ENCODE measurements around the gene CDC42BPB. TPM values are rescaled to one million over a fixed set of nuclear protein-coding genes. Genes with fewer than 3 reads are reported as not detected.

Gene CDC42BPB
- total RNA-seq, 4 donors from 2014 or later, result 105 to 178 (median 107) TPM

GRCh38 chr14:102943454-102943853 is 113.9 kb downstream of the CDC42BPB start:
- WGBS, result 91% methylated on average over 16 of the region's 16 CpGs
- peaks cover 12% of the 10 kb centered on the region for H3K4me1 ChIP-seq
- TF ChIP-seq POLR2AphosphoS5 (IDR thresholded peaks at IDR 0.05) (no peak), CTCF (IDR thresholded peaks at IDR 0.05) (no peak), EP300 (IDR thresholded peaks at IDR 0.05) (no peak), POLR2A (IDR thresholded peaks at IDR 0.05) (no peak)
- H3K27ac ChIP-seq, result no peak overlapping the region
- H3K27me3 ChIP-seq, result no peaks in the 10 kb centered on the region
- DNase-seq (ENCODE audit: low spot score in 2 of 2), result no peak
- H3K36me3 ChIP-seq, result peaks cover 84% of the 10 kb centered on the region
- H3K9me3 ChIP-seq, result no peaks in the 10 kb centered on the region
- H3K4me3 ChIP-seq, result no peak overlapping the region

- Histone ChIP-seq H3K4me1 (peaks cover 12% of the 10 kb centered on the region), H3K36me3 (peaks cover 90% of the 10 kb centered on the region), H3K9me3 (no peaks in the 10 kb centered on the region), H3K27me3 (no peaks in the 10 kb centered on the region), H3K27ac (no peak overlapping the region), H3K4me3 (no peak overlapping the region)
- WGBS, result 97% methylated on average over 4 of the region's 13 CpGs
- DNase-seq (ENCODE audit: low spot score in 2 of 2), result no peak
- no peak for TF ChIP-seq POLR2AphosphoS5 (IDR thresholded peaks at IDR 0.05)
- TF ChIP-seq EP300 (IDR thresholded peaks at IDR 0.05), result no peak
- no peak for TF ChIP-seq POLR2A (IDR thresholded peaks at IDR 0.05)
- no peak for TF ChIP-seq CTCF (IDR thresholded peaks at IDR 0.05)
These were observed 115.3 kb downstream of the CDC42BPB start for GRCh38 chr14:102942069-102942468.

GRCh38 chr14:102941419-102942011 is 115.8 kb downstream of the CDC42BPB start:
- DNase-seq (ENCODE audit: low spot score in 2 of 2), result no peak
- Histone ChIP-seq H3K27ac (no peak overlapping the region), H3K36me3 (peaks cover 88% of the 10 kb centered on the region), H3K9me3 (no peaks in the 10 kb centered on the region), H3K4me1 (peaks cover 12% of the 10 kb centered on the region), H3K27me3 (no peaks in the 10 kb centered on the region), H3K4me3 (no peak overlapping the region)
- TF ChIP-seq POLR2A (IDR thresholded peaks at IDR 0.05) (no peak), POLR2AphosphoS5 (IDR thresholded peaks at IDR 0.05) (no peak), EP300 (IDR thresholded peaks at IDR 0.05) (no peak), CTCF (IDR thresholded peaks at IDR 0.05) (no peak)
- 87% methylated on average over 10 of the region's 10 CpGs for WGBS

GRCh38 chr14:102940729-102941362 is 116.5 kb downstream of the CDC42BPB start:
- Histone ChIP-seq H3K27me3 (no peaks in the 10 kb centered on the region), H3K27ac (no peak overlapping the region), H3K9me3 (no peaks in the 10 kb centered on the region), H3K4me3 (no peak overlapping the region), H3K36me3 (peaks cover 82% of the 10 kb centered on the region), H3K4me1 (peaks cover 12% of the 10 kb centered on the region)
- DNase-seq (ENCODE audit: low spot score in 2 of 2), result no peak
- TF ChIP-seq EP300 (IDR thresholded peaks at IDR 0.05) (no peak), POLR2AphosphoS5 (IDR thresholded peaks at IDR 0.05) (no peak)
- WGBS, result 83% methylated on average over 13 of the region's 19 CpGs

- 80% methylated on average over 39 of the region's 43 CpGs for WGBS
- H3K9me3 ChIP-seq, result no peaks in the 10 kb centered on the region
- no peak overlapping the region for H3K27ac ChIP-seq
- peaks cover 12% of the 10 kb centered on the region for H3K4me1 ChIP-seq
- H3K4me3 ChIP-seq, result no peak overlapping the region
- no peak for TF ChIP-seq CTCF (IDR thresholded peaks at IDR 0.05)
- TF ChIP-seq POLR2AphosphoS5 (IDR thresholded peaks at IDR 0.05), result no peak
- TF ChIP-seq EP300 (IDR thresholded peaks at IDR 0.05), result no peak
- TF ChIP-seq POLR2A (IDR thresholded peaks at IDR 0.05), result no peak
- H3K27me3 ChIP-seq, result no peaks in the 10 kb centered on the region
- DNase-seq (ENCODE audit: low spot score in 2 of 2), result no peak
- H3K36me3 ChIP-seq, result peaks cover 73% of the 10 kb centered on the region
These were observed 117.4 kb downstream of the CDC42BPB start for GRCh38 chr14:102939820-102940561.

Data from suprapubic skin (tissue), 4 donors.